PC-9 (cell line): ENCODE results near the gene SCLY. TPM values are rescaled to one million over a fixed set of nuclear protein-coding genes. Genes with fewer than 3 reads are reported as not detected.

ENCODE experiments used
- BruUV-seq: library from RNA; stranded (reverse); fragments of 400-500 nt; replicated peaks from 2 replicates; lab custom pipeline; 2021; lab: Mats Ljungman, UMichigan
- CTCF ChIA-PET: fragments of 300-600 bp; sonication (Branson Sonifier 250); formaldehyde crosslinking; loops from one replicate; lab custom pipeline; 2022; ENCODE audit warnings: antibody characterized with exemption; lab: Charles Lee
- POLR2A ChIA-PET: fragments of 300-600 bp; sonication (Branson Sonifier 250); formaldehyde crosslinking; loops from one replicate; lab custom pipeline; 2022; ENCODE audit warnings: antibody characterized with exemption; ENCODE audit not compliant: unreplicated experiment; lab: Charles Lee
- DNase-seq, 2 experiments: peaks; one replicate each; pipeline versions ENCODE4 v3.0.0 to v3.0.0-alpha.2; 2015 to 2022; ENCODE audit warnings: mixed read lengths in 1 of 2
- H2AFZ ChIP-seq: fragments of 200-600 bp; sonication (generic); 2 replicates; pipeline ENCODE4 v1.8.1; 2017; ENCODE audit warnings: antibody characterized with exemption
- H3F3A ChIP-seq: fragments of 200-600 bp; sonication (generic); 2 replicates; pipeline ENCODE4 v1.8.1; 2017; ENCODE audit warnings: antibody characterized with exemption, mild to moderate bottlenecking, low read depth; ENCODE audit not compliant: insufficient read depth
- H3K27ac ChIP-seq: fragments of 200-600 bp; sonication (generic); 2 replicates; pipeline ENCODE4 v1.6.1; 2016; ENCODE audit warnings: mixed run types
- H3K27me3 ChIP-seq: fragments of 200-600 bp; sonication (generic); 2 replicates; pipeline ENCODE4 v1.6.1; 2016; ENCODE audit warnings: low read depth, mixed run types; ENCODE audit not compliant: insufficient read depth
- H3K36me3 ChIP-seq: fragments of 200-600 bp; sonication (generic); 2 replicates; pipeline ENCODE4 v1.6.1; 2016; ENCODE audit warnings: low read depth, mixed run types
- H3K4me1 ChIP-seq: fragments of 200-600 bp; sonication (generic); replicated peaks from 2 replicates; pipeline ENCODE4 v1.6.1; 2016; ENCODE audit warnings: mixed run types; ENCODE audit not compliant: insufficient read depth
- H3K4me2 ChIP-seq: fragments of 200-600 bp; sonication (generic); 2 replicates; pipeline ENCODE4 v1.6.1; 2017; ENCODE audit warnings: mixed run types
- H3K4me3 ChIP-seq: fragments of 200-600 bp; sonication (generic); 2 replicates; pipeline ENCODE4 v1.6.1; 2016; ENCODE audit warnings: mixed run types
- H3K79me2 ChIP-seq: fragments of 200-600 bp; sonication (generic); 2 replicates; pipeline ENCODE4 v1.6.1; 2017; ENCODE audit warnings: low read depth, mixed run types
- H3K9me2 ChIP-seq: fragments of 200-600 bp; sonication (generic); 2 replicates; pipeline ENCODE4 v1.8.1; 2017; ENCODE audit warnings: mild to moderate bottlenecking; ENCODE audit not compliant: insufficient read depth
- H3K9me3 ChIP-seq: fragments of 200-600 bp; sonication (generic); 2 replicates; pipeline ENCODE4 v1.8.1; 2016; ENCODE audit warnings: low read depth; ENCODE audit not compliant: insufficient read depth
- H4K20me1 ChIP-seq: fragments of 200-600 bp; sonication (generic); 2 replicates; pipeline ENCODE4 v1.8.1; 2017; ENCODE audit not compliant: insufficient read depth
- EZH2 ChIP-seq: fragments of 200-600 bp; sonication (generic); IDR thresholded peaks from 2 replicates; pipeline ENCODE4 v1.8.0; 2017; ENCODE audit warnings: antibody characterized with exemption, low read depth
- intact Hi-C: fragments of 100-400 bp; cut with micrococcal nuclease; formaldehyde crosslinking; loops from one replicate; pipeline ENCODE4 v1.10.0; 2022; ENCODE audit not compliant: unreplicated experiment
- total RNA-seq: library from RNA; stranded (reverse); gene quantifications from 2 replicates; pipeline ENCODE4 v1.2.3, GENCODE V29; 2021
- TF ChIP-seq, protein P1 (sequence below): fragments of 200-600 bp; sonication (generic); conservative IDR thresholded peaks from 2 replicates; pipeline ENCODE4 v1.6.1; 2017; ENCODE audit warnings: mixed run types, antibody characterized with exemption, mild to moderate bottlenecking, moderate library complexity

The SCLY gene
- total RNA-seq, 1 experiment from 2014 or later: 40.0 TPM

DNA sequence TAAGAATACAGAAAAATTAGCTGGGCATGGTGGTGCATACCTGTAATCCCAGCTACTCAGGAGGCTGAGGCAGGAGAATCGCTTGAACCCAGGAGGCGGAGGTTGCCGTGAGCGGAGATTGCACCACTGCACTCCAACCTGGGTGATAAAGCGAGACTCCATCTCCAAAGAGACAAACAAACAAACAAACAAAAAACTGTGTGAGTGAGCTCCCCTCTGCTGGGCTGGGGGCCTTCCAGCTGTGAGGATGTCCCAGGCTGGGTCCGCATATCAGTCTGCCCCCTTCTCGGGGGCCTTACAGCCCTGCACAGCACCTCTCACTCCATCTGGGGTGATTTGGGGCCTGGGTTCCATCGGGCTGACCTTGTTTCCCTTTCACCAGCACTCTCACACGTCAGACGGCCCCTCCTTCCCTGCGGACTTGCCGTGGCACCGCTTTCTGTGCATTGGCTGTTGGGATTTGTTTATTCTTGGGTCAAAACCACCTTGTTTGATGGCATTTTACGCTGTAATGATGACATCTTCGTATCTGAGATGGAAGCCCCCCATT lies 74.9 kb downstream of the SCLY start:
- H3K36me3 ChIP-seq: no peaks in the 10 kb centered on the region
- H3K9me2 ChIP-seq: no peaks in the 10 kb centered on the region
- no peak for DNase-seq
- H3K9me3 ChIP-seq: no peaks in the 10 kb centered on the region
- intact Hi-C loops: no loop called here
- H3K27ac ChIP-seq: no peak overlapping the region
- ChIA-PET CTCF (no interaction called here), POLR2A (interaction anchor here (0.5 kb wide), 1 partner anchor 325 kb away, joined by 4 read pairs; no protein-coding TSS in a partner anchor)
- H3K4me1 ChIP-seq: peaks cover 30% of the 10 kb centered on the region
- no peak overlapping the region for H3K4me3 ChIP-seq
- no peak for TF ChIP-seq EZH2
- TF ChIP-seq, protein P1, sequence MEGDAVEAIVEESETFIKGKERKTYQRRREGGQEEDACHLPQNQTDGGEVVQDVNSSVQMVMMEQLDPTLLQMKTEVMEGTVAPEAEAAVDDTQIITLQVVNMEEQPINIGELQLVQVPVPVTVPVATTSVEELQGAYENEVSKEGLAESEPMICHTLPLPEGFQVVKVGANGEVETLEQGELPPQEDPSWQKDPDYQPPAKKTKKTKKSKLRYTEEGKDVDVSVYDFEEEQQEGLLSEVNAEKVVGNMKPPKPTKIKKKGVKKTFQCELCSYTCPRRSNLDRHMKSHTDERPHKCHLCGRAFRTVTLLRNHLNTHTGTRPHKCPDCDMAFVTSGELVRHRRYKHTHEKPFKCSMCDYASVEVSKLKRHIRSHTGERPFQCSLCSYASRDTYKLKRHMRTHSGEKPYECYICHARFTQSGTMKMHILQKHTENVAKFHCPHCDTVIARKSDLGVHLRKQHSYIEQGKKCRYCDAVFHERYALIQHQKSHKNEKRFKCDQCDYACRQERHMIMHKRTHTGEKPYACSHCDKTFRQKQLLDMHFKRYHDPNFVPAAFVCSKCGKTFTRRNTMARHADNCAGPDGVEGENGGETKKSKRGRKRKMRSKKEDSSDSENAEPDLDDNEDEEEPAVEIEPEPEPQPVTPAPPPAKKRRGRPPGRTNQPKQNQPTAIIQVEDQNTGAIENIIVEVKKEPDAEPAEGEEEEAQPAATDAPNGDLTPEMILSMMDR: no peak
- H3K27me3 ChIP-seq: no peaks in the 10 kb centered on the region
- no TSS peak for BruUV-seq
- H4K20me1 ChIP-seq: no peaks in the 10 kb centered on the region
- H3K79me2 ChIP-seq: no peaks in the 10 kb centered on the region
- peaks cover 19% of the 10 kb centered on the region; the same call in 1 of the 2 replicates for H3F3A ChIP-seq
- no peak overlapping the region for H3K4me2 ChIP-seq
- H2AFZ ChIP-seq: no peak overlapping the region

DNA sequence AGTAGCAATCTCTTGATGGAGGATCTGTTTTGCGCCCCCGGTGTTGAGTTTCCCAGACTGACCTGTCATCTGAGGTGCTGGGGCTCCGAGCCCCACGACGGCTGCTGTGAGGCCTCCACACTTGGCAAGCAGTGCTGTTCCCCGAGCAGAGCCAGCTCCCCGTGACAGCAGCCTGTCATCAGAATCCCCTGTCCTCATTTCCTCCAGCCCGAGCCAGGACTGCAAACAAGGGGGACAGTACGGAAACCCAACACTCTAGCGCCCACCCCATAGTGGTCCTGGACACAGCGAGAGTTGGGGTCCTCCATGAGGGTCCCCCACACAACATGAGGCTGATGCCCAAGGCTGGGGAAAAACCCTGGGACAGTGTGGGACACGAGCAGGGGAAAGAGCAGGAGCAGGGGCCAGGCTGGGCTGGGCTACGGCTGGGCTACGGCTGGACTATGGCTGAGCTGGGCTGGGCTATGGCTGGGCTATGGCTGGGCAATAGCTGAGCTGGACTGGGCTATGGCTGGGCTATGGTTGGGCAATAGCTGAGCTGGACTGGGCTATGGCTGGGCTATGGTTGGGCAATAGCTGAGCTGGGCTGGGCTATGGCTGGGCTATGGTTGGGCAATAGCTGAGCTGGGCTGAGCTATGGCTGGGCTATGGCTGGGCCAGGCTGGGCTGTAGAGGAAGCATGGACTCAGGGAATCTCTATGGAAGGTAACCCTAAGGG lies 76.2 kb downstream of the SCLY start:
- H3K27ac ChIP-seq: no peak overlapping the region

DNA sequence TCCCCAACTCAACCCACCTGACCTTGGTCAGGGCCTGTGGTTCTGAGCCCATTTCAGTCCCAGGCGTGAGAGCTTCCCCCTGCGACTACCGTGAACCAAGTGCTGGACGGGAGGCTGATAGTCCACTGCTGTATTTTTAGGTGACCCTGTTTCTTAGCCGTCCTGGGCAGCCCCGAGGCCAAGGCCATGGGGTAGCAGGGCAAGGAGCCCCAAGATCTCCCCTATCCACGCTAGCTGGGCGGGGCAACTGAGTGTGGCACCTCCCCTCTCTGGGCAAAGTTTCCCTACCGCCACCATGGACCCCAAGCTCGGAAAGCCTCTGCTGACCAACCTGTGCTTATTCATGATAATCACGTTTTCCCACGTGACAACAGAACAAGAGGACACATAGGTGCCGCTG lies 77.1 kb downstream of the SCLY start:
- Histone ChIP-seq H3K4me2 (peak overlapping the region; percentile 48), H3K79me2 (no peaks in the 10 kb centered on the region), H3K9me3 (no peaks in the 10 kb centered on the region), H3K36me3 (no peaks in the 10 kb centered on the region), H3K27ac (no peak overlapping the region), H3K4me3 (no peak overlapping the region), H3K27me3 (no peaks in the 10 kb centered on the region), H3K4me1 (peaks cover 52% of the 10 kb centered on the region), H4K20me1 (no peaks in the 10 kb centered on the region), H3K9me2 (no peaks in the 10 kb centered on the region), H3F3A (peaks cover 26% of the 10 kb centered on the region; the same call in 1 of the 2 replicates), H2AFZ (no peak overlapping the region)
- no peak for DNase-seq
- TF ChIP-seq, protein P1: no peak
- no peak for TF ChIP-seq EZH2
- intact Hi-C loops: no loop called here
- no TSS peak for BruUV-seq
- CTCF ChIA-PET: interaction anchor here (0.5 kb wide), 1 partner anchor 9 kb away, joined by 4 read pairs; no protein-coding TSS in a partner anchor
- POLR2A ChIA-PET: interaction anchor here (0.6 kb wide), 1 partner anchor 64 kb away, joined by 13 read pairs; no protein-coding TSS in a partner anchor

More for the DNA sequence above, 76.2 kb downstream of the SCLY start:
- peak overlapping the region; percentile 48 for H3K4me2 ChIP-seq
- peak; percentile 55 to 73 for DNase-seq
- H3K9me3 ChIP-seq: no peaks in the 10 kb centered on the region
- no peaks in the 10 kb centered on the region for H4K20me1 ChIP-seq
- no TSS peak for BruUV-seq
- peaks cover 26% of the 10 kb centered on the region; the same call in 1 of the 2 replicates for H3F3A ChIP-seq
- POLR2A ChIA-PET: no interaction called here
- CTCF ChIA-PET: interaction anchor here (0.5 to 1.0 kb wide), 3 partner anchors 10 to 108 kb away, joined by 3 to 13 read pairs (median 4); no protein-coding TSS in a partner anchor
- no peak overlapping the region for H2AFZ ChIP-seq
- no peak overlapping the region for H3K4me3 ChIP-seq
- H3K79me2 ChIP-seq: no peaks in the 10 kb centered on the region
- intact Hi-C loops: no loop called here
- H3K9me2 ChIP-seq: no peaks in the 10 kb centered on the region
- peaks cover 43% of the 10 kb centered on the region for H3K4me1 ChIP-seq
- no peaks in the 10 kb centered on the region for H3K36me3 ChIP-seq
- no peak for TF ChIP-seq EZH2
- TF ChIP-seq, protein P1: no peak
- no peaks in the 10 kb centered on the region for H3K27me3 ChIP-seq
